Measurements from ENCODE around the gene SUMO3.

- TF ChIP-seq CTCF (IDR thresholded peaks at IDR 0.05) (no peak), USF2 (IDR thresholded peaks at IDR 0.05; ENCODE audit: borderline replicate concordance, low read depth, low read length) (no peak), SMC3 (IDR thresholded peaks at IDR 0.05; ENCODE audit: low read depth, low read length) (no peak), CHD2 (IDR thresholded peaks at IDR 0.05; ENCODE audit: low read length, partially characterized antibody) (no peak)
Measured at GRCh38 chr21:44867464-44867863, 49.6 kb upstream of the SUMO3 start.

All from SK-N-SH (cell line).